ENCODE measurements around the gene MBOAT2.

GRCh38 chr2:9052821-9053533, 49.5 kb upstream of the MBOAT2 start:
- TF ChIP-seq CTCF (conservative IDR thresholded peaks at IDR 0.05; ENCODE audit: low read length): no peak
- TF ChIP-seq EZH2phosphoT487 (IDR thresholded peaks at IDR 0.05; ENCODE audit: borderline replicate concordance): no peak

All from Loucy (cell line).